HL-60 (cell line): Measurements from ENCODE around the gene PTPRN2.

Experiments
- DNase-seq, 2 experiments: peaks; one replicate each; pipeline ENCODE4 v3.0.0-alpha.2; 2010 to 2020; ENCODE audit warnings: low read depth in 1 of 2, low spot score in 1 of 2
- H3K27ac ChIP-seq: fragments of 250-450 bp; sonication (Bioruptor Pico); replicated peaks from 2 replicates; pipeline ENCODE4 v1.5.1; 2020; ENCODE audit warnings: mild to moderate bottlenecking, moderate library complexity
- H3K27me3 ChIP-seq: fragments of 250-450 bp; sonication (Bioruptor Pico); 2 replicates; pipeline ENCODE4 v1.5.1; 2021; ENCODE audit warnings: mild to moderate bottlenecking, moderate library complexity; ENCODE audit not compliant: insufficient read depth, poor library complexity, severe bottlenecking
- H3K4me3 ChIP-seq: replicated peaks from 2 replicates; pipeline ENCODE4 v1.5.1; 2011; ENCODE audit warnings: mild to moderate bottlenecking, control low read depth, low read length; ENCODE audit not compliant: insufficient read depth
- CTCF ChIP-seq: IDR thresholded peaks from one replicate; pipeline ENCODE4 v1.5.1; 2011; ENCODE audit warnings: low read length, control low read depth, inconsistent platforms; ENCODE audit not compliant: insufficient read depth
- GABPA ChIP-seq: IDR thresholded peaks from 2 replicates; pipeline ENCODE4 v1.6.1; 2012; ENCODE audit warnings: low read depth
- POLR2AphosphoS5 ChIP-seq: IDR thresholded peaks from 2 replicates; pipeline ENCODE4 v1.6.1; 2012; ENCODE audit warnings: low read depth
- REST ChIP-seq: IDR thresholded peaks from 2 replicates; pipeline ENCODE4 v1.6.1; 2012; ENCODE audit warnings: low read depth; ENCODE audit not compliant: insufficient replicate concordance
- SPI1 ChIP-seq: IDR thresholded peaks from 2 replicates; pipeline ENCODE4 v1.6.1; 2012; ENCODE audit warnings: low read depth, mild to moderate bottlenecking, borderline replicate concordance

The PTPRN2 gene

GRCh38 chr7:158569858-158570323 lies 17.7 kb downstream of the PTPRN2 start:
- DNase-seq = no peak
- TF ChIP-seq REST = no peak
- no peak for TF ChIP-seq GABPA
- no peak for TF ChIP-seq SPI1
- no peak for TF ChIP-seq CTCF
- no peak for TF ChIP-seq POLR2AphosphoS5
- H3K27me3 ChIP-seq = no peaks in the 10 kb centered on the region
- H3K4me3 ChIP-seq = no peak overlapping the region
- H3K27ac ChIP-seq = no peak overlapping the region

- Histone ChIP-seq H3K4me3 (no peak overlapping the region), H3K27ac (no peak overlapping the region), H3K27me3 (no peaks in the 10 kb centered on the region)
- no peak for TF ChIP-seq POLR2AphosphoS5
- no peak for TF ChIP-seq REST
- no peak for TF ChIP-seq CTCF
- no peak for TF ChIP-seq GABPA
- TF ChIP-seq SPI1 = no peak
- DNase-seq = no peak
Observed at GRCh38 chr7:158568974-158569857, 18.4 kb downstream of the PTPRN2 start.

- no peak overlapping the region for H3K4me3 ChIP-seq
- no peak for TF ChIP-seq CTCF
- TF ChIP-seq SPI1 = no peak
- TF ChIP-seq REST = no peak
- no peak for TF ChIP-seq POLR2AphosphoS5
- TF ChIP-seq GABPA = no peak
- no peak for DNase-seq
- H3K27me3 ChIP-seq = peaks cover 2% of the 10 kb centered on the region
- no peak overlapping the region for H3K27ac ChIP-seq
Observed at GRCh38 chr7:158567153-158567603, 20.4 kb downstream of the PTPRN2 start.
